Medulla oblongata (tissue), 1 donor: ENCODE measurements around the gene SLC9A9.
"Not testable (repeated sequence)": the region's sequence is repeated elsewhere in the genome, so short reads cannot be mapped to it uniquely, and the experiment has no call there.

ENCODE experiments used
- DNase-seq: peaks from one replicate; pipeline ENCODE4 v3.0.0-alpha.2; 2015; ENCODE audit errors: extremely low spot score

Gene SLC9A9

GRCh38 chr3:143465666-143466065 is 382.6 kb downstream of the SLC9A9 start:
- no peak for DNase-seq

DNA sequence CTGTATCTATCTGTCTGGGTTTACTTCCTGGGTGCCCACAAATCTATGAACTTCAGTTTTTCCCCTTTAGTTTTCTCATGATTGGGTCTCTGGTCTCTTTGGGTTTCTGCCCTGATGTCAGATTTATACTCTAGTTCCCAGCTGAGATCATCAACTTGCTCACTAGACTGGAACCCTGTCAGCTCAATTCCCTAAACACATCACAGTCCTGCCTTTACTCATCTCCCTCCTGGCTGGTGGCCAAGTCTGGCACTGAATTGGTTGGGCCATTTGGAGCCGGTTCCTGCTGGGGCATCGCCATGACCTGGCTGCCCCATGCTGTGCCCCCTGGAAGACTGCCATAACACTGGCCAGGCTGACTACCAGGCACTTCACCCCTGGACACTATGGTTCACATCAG is 383.4 kb downstream of the SLC9A9 start:
- DNase-seq = no peak

DNA sequence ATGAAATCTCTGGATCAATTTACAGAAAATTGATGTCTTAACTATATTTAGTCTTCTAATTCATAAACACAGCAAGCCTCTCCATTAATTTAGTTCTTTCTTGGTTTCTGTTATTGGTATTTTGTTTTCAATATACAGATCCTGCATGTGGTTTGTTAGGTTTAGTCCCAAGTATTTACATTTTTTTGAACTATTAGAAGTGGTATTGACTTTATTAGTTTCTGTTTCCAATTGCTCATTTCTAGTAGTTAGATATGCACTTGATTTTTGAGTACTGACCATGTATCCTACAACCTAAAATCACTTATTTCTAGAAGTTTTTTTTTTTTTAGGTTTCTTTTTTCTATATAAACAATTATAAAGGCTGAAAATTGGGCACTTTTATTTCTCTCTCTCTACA is 392.8 kb downstream of the SLC9A9 start:
- no peak for DNase-seq

DNA sequence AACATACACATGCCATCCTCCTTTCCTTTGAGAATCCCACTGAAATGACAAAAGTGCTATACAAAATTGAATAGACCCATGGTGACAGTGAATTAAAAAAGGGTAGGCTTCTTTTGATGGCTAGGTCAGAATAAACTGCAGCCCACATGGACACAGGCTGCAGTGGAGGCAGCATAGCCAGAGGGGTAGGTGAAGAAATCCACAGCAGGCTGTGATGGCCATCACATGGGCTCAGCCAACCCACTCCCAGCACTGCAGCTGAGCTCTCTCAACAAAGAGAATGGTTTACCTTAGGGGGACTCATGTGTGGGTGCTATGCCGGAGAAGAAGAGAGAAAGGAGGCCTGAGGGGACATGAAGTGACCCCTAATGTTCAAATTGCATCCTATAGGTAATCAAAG is 397.6 kb downstream of the SLC9A9 start:
- DNase-seq = no peak

DNA sequence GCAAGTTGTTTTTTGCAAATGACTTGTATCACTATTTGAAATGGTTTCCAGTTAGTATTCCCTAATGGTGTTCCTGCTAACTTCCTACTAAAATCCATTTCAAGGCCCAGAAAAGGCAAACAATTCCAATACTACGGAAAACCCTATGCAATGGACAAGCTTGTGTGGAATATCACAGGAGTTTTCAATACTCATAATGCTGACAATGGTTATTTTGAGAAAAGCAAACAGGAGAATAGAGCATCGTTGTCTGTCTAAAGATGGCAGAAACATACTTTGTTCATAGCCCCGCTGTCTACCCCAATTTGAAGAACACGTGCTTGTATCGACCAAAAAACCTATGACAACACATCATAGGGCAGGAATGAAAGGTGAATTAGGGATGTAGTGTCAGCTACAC is 400.8 kb downstream of the SLC9A9 start:
- DNase-seq = no peak

DNA sequence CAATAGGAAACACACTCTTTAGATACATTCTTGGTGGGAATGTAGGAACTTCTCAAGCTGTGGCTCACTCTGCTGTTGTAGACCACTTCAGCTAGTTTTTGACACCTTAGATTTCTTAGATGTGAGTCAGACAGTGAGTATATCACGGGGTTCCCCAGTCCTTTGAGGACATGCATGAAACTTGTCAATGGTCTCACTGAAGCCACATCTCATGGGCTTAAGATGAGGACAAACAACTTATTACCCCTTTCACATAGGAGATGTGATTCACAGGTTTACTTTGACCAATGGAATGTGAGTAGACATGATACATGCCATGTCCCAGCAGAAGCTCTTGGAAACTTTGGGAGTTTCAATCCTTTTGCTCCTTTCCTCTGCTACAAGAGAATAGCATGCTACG is 403.1 kb downstream of the SLC9A9 start:
- DNase-seq = no peak

- DNase-seq = peak; percentile 30
Measured at GRCh38 chr3:143443851-143444331, 404.4 kb downstream of the SLC9A9 start.

DNA sequence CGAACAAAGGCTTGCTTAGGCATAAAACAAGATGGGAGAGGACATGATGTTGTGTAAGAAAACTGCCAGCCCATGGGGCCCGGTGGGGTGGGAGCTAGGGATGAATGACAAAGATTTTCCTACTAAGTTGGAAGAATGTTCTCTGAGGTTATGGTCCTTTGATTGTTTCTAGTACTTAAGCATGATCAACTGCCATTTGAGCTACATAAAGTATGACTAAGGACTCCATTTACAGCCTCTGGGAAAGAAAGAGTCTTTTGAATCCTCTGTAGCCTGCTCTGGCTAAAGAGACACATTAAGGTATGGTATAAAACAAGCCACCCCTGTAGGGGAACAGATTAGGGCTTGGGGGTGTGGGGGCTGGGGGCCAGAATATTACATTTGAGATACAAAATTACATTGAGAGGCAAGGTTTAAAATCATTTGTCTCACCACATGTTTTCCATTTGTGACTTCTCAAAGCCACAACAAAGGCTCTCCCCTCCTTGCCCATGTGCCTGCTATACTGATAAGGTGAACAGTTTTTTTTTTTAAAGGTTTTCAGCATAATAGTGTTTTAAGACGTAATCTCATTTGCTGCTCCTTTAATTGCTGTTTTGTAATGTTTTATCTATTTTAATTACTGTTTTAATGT is 405.3 kb downstream of the SLC9A9 start:
- DNase-seq = no peak

- no peak for DNase-seq
Measured at GRCh38 chr3:143441516-143442171, 406.6 kb downstream of the SLC9A9 start.

DNA sequence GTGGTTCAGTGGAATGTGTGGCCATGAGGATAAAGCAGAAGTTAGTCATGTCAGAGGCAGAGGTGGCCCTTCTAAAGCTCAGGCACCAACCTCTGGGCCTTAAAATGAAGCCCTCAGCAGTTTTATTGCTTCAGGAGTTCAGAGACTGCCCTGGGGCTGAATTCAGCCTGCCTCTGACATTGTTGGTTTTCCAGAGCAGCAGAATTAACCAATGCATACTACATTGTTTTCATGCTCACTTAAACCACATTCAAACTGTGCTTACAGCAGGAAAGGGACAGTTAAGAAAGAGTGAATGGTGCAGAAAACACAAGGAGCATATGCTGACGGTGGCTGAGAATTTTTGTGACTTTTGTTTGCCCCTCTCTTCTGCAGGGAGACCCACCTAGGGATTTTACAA is 408.5 kb downstream of the SLC9A9 start:
- no peak for DNase-seq

- DNase-seq = no peak
Measured at GRCh38 chr3:143437405-143437804, 410.9 kb downstream of the SLC9A9 start.

DNA sequence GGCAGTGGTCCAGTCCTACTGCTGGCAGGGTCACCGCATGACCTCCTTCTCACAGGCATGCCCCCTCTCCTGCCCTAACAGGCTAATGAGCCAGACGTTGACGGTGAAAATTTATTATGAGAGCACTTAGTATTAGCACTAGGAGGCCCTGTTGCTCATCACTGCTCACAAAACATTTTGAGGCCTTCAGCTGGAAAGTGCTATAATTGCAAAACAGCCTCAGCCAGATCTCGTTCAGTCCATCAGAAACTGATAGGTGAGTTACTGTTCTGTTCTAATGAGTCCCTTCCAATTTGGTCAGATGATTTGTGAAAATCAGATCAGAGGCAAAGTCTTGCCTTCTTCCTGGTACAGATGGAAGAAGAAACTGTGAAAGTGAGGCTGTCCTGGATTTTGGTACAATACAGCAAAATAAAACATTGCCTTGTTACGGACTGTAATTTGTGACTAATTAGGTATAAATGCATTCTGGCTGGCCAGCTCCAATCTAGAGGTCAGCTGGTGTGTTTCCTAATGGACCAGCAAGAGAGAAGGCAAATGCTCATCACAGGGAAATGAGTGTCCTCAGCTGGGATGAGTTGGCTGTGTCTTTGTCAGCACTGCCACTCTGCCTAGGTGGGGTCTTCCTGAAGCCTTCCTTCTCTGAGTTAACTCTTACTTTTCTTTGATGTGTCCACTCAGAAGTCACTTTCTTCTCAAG is 411.9 kb downstream of the SLC9A9 start:
- no peak for DNase-seq

- no peak for DNase-seq
Measured at GRCh38 chr3:143433787-143434378, 414.4 kb downstream of the SLC9A9 start.

DNA sequence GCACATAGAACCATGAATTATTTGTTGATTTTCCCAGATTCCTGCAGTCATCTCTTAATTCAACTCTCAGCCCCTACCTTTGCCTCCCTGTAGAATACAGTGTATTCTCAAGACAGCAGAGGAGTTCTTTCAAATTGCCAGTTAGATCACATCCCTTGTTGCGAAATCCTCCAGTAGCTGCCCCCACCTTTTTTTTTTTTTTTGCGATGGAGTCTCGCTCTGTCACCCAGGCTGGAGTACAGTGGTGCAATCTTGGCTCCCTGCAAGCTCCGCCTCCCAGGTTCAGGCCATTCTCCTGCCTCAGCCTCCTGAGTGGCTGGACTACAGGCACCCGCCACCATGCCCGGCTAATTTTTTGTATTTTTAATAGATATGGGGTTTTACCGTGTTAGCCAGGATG is 417.0 kb downstream of the SLC9A9 start:
- not testable (repeated sequence) for DNase-seq

DNA sequence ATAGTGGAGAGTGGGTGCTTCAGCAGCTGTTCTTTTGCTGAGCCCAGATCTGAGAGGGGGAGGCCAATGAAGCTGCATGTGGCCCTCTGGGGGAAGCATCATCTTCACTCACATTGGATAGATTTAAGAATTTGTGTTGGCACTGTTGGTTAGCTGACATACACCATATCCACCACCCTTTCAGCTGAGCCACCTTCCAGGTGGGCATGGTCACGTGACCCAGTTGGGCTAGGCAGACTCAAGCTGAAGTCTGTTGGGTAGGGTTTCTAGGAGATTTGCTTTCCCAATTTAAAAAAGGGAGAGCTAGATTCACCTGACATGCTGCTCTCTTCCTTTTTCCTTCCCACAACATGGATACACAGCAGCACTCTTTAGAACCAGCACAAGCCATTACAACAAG is 417.7 kb downstream of the SLC9A9 start:
- DNase-seq = no peak

- no peak for DNase-seq
Measured at GRCh38 chr3:143429628-143430514, 418.4 kb downstream of the SLC9A9 start.

- no peak for DNase-seq
Measured at GRCh38 chr3:143428294-143428693, 420.0 kb downstream of the SLC9A9 start.

- no peak for DNase-seq
Measured at GRCh38 chr3:143427631-143428030, 420.6 kb downstream of the SLC9A9 start.

DNA sequence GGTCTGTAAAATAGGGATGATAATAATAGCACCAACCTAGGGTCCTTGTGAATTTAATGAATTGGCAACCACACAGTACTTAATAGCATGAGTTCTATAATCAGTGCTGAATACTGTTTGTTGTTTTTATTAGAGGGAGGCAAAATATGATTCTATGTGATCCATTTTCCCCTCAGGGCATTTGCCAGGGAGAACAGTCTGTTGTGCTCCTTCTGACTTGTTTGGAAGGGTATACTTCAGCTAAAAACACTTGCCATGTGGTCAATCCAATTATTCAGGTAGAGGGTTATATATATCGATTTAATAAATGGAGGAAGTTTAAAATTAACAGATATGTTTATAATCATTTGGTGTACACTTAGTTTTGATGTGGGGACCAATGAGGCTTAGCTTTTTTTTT is 423.4 kb downstream of the SLC9A9 start:
- DNase-seq = no peak

DNA sequence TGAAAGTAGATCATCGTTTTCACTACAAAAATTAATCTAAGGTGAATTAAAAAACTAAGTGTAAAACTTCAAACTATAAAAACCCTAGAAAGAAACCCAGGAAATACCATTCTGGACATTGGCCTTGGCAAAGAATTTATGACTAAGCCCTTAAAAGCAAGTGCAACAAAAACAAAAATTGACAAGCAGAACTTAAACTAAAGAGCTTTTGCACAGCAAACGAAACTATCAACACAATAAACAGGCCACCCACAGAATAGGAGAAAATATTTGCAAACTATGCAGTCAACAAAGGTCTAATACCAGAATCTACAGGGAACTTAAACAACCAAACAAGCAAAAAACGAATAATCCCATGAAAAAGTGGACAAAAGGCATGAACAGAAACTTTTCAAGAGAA is 426.7 kb downstream of the SLC9A9 start:
- DNase-seq = no peak

GRCh38 chr3:143419611-143420010 is 428.7 kb downstream of the SLC9A9 start:
- DNase-seq = peak; percentile 28

- peak; percentile 48 for DNase-seq
Measured at GRCh38 chr3:143418391-143418790, 429.9 kb downstream of the SLC9A9 start.
